ENCODE results near the gene DENND4C.

Gene DENND4C

DNA sequence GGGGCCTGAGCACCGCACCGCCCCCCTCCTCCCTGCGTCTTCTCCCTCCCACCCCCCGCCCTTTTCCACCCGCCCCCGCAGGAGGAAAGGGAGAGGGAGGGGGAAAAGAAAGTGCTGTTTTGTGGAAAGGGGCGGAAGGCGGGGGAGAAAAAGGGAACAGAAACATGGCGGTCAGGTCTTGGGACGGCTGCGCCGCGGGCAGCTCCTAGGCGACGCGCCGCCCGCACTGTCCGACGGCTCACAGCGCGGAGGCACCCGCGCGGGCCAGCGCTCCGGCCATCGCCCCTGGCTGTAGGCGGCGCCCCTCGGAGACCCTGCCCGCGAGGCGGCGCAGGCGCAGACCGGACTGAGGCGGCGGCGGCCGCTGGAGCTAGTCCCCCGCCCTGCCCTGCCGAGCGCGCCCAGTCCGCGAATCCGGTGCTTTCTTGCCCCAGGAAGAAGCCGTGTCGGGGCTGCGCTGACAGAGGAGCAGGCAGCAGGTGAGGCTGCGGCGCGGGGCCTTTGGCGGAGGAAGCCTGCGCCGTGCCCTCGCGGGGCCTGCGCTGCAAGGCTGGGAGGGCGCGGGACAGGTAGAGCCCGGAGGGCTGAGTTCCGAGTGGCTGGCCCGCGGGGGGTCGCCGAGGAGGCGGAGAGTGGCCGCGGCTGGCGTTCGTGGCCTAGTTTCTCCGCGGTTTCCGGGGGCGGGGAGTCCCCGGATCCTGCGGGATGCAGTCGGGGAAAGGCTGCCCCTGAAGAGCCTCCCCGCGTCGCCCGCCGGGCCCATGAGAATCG lies at the start of gene DENND4C:
TSS of gene DENND4C (plus strand) at position 339 of the 771 bp plus-strand sequence. CDS start 45,482 bp downstream, outside the sequence.
- DNase-seq (ENCODE audit: low read depth) = peak; percentile 67
- TF ChIP-seq, protein P1, sequence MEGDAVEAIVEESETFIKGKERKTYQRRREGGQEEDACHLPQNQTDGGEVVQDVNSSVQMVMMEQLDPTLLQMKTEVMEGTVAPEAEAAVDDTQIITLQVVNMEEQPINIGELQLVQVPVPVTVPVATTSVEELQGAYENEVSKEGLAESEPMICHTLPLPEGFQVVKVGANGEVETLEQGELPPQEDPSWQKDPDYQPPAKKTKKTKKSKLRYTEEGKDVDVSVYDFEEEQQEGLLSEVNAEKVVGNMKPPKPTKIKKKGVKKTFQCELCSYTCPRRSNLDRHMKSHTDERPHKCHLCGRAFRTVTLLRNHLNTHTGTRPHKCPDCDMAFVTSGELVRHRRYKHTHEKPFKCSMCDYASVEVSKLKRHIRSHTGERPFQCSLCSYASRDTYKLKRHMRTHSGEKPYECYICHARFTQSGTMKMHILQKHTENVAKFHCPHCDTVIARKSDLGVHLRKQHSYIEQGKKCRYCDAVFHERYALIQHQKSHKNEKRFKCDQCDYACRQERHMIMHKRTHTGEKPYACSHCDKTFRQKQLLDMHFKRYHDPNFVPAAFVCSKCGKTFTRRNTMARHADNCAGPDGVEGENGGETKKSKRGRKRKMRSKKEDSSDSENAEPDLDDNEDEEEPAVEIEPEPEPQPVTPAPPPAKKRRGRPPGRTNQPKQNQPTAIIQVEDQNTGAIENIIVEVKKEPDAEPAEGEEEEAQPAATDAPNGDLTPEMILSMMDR (IDR thresholded peaks at IDR 0.05; ENCODE audit: control insufficient read depth, extremely low read depth, insufficient read depth) = peak; percentile 38; the same call in 1 of the 2 replicates
- H3K4me3 ChIP-seq (ENCODE audit: low read depth, low read length) = peak within 1 kb of the TSS; percentile 85

DNA sequence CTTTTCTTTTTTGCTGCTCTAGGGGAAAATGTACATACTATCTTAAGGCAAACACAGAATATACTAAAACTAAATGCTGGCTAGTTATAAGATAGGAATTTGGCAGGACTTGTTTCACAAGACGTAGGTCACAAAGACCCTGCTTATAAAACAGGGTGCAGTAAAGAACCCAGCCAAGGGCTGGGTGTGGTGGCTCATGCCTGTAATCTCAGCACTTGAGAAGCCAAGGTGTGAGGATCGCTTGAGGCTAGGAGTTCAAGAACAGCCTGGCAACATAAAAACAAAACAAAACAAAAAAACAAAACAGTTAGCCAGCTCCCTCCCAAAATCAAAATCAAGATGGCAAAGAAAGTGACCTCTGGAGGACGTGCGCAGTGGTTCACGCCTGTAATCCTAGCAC lies 49.5 kb upstream of the DENND4C start:
- DNase-seq (ENCODE audit: low read depth) = no peak
- TF ChIP-seq, protein P1 (IDR thresholded peaks at IDR 0.05; ENCODE audit: control insufficient read depth, extremely low read depth, insufficient read depth) = no peak
- H3K4me3 ChIP-seq (ENCODE audit: low read depth, low read length) = no peak overlapping the region

DNA sequence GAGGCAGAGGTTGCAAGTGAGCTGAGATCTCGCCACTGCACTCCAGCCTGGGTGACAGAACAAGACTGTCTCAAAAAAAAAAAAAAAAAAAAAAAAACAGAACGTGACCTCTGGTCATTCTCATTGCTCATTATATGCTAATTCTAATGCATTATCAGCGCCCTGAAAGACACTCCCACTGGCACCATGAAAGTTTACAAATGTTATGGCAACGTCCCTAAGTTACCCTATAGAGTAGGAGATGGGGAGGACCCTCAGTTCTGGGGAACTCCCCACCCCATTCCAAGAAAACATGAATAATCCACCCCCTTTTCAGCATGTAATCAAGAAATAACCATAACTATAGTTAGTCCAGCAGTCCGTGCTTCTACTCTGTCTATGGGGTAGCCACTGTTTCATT lies 48.9 kb upstream of the DENND4C start:
- DNase-seq (ENCODE audit: low read depth) = no peak
- no peak overlapping the region for H3K4me3 ChIP-seq (ENCODE audit: low read depth, low read length)
- TF ChIP-seq, protein P1 (IDR thresholded peaks at IDR 0.05; ENCODE audit: control insufficient read depth, extremely low read depth, insufficient read depth) = no peak

DNA sequence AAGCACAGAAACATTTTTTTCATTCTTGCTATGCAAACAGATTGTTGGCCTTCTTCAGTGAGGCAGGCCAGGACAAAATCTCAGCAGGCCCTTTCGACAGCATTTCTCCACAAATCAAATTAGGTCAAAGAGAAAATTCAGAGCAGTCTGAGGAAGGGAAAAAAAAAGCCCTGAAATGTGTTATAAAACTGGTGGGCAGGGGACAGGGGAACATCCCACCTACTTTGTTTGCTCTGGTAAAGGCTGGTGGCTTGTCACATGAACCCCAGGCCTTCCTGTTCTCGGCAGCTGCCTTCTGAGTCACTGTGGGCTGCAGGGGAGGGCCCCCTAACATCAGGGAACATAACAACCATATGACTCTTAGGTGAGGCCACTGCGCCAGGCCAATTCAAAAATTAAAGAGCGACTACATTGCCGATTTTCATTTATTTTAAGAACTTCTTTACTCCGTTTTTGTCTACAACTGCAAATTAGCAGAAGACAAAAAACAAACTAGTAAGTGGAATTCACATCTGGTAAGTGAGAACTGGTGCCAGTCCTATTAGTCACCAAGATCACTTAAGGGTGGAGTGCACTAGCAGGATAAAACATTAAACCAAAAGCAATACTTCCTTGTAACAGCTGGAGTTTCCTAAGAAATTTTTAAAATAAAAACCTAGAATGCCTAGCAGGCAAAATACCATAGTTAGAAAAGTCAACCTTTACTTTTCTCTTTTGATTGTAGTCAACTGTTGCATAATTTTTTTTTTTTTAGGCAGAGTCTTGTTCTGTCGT lies 46.2 kb upstream of the DENND4C start:
- TF ChIP-seq, protein P1 (IDR thresholded peaks at IDR 0.05; ENCODE audit: control insufficient read depth, extremely low read depth, insufficient read depth) = no peak
- H3K4me3 ChIP-seq (ENCODE audit: low read depth, low read length) = no peak overlapping the region
- DNase-seq (ENCODE audit: low read depth) = no peak

DNA sequence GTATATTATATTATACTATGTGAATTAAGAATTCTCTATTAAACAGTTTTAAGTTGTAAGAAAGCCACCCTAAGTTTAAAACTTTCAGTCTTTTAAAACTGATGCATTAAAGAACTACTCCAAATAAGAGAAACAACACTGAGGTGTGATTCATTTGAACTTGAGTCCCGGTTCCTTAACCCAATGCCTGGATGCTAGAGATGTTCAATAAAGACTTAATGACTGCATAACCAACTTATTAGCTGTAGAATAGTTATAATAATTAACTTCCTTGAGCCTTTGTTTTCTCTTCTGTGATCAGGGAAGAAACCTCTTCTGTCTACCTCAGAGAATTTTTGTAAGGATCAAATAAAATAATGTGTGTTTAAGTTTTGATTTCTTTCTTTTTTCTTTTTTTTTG lies 45.3 kb upstream of the DENND4C start:
- no peak overlapping the region for H3K4me3 ChIP-seq (ENCODE audit: low read depth, low read length)
- TF ChIP-seq, protein P1 (IDR thresholded peaks at IDR 0.05; ENCODE audit: control insufficient read depth, extremely low read depth, insufficient read depth) = no peak
- DNase-seq (ENCODE audit: low read depth) = no peak

DNA sequence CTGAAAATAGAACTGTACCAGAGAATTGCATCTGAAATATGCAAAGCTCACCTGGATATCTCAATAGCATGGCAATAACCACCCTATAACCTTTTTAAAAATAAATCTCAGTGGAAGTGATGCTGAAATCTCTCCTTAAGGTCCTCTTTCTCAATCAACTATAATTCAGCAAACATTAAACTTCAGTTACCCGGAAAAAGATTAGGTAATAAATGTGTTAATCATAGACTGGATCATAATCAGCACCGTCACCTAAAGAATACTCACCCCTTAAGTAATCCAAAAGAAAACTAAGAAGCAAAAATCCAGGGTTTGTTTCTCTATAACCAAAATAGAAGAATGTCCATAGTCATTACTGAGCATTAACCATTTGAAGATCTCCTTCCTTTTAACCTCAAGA lies 44.3 kb upstream of the DENND4C start:
- DNase-seq (ENCODE audit: low read depth) = no peak
- TF ChIP-seq, protein P1 (IDR thresholded peaks at IDR 0.05; ENCODE audit: control insufficient read depth, extremely low read depth, insufficient read depth) = no peak
- no peak overlapping the region for H3K4me3 ChIP-seq (ENCODE audit: low read depth, low read length)
